H1 (cell line): ENCODE data around the gene CIRBP. TPM values are rescaled to one million over a fixed set of nuclear protein-coding genes. Genes with fewer than 3 reads are reported as not detected.

Source experiments
- CTCF ChIA-PET: fragments of 300-600 bp; sonication (Branson Sonifier 250); formaldehyde crosslinking; loops from one replicate; lab custom pipeline; 2021; ENCODE audit not compliant: partially characterized antibody; lab: Charles Lee
- POLR2A ChIA-PET: fragments of 300-600 bp; sonication (Branson Sonifier 250); formaldehyde crosslinking; loops from one replicate; lab custom pipeline; 2021; ENCODE audit warnings: inconsistent platforms; ENCODE audit not compliant: partially characterized antibody; lab: Charles Lee
- DNase-seq, 2 experiments: peaks; one replicate each; pipeline versions ENCODE4 v3.0.0 to v3.0.0-alpha.2; 2010 to 2022; ENCODE audit warnings: low spot score in 2 of 2, low read depth in 1 of 2, mixed read lengths in 1 of 2
- FAIRE-seq: peaks from 2 replicates; lab custom pipeline; 2011; peaks lifted over from hg19 to GRCh38; lab: Jason Lieb, UNC
- H2AFZ ChIP-seq: 2 replicates; pipeline ENCODE4 v1.8.1; 2012; ENCODE audit warnings: low read length, inconsistent platforms
- H2AK5ac ChIP-seq: 2 replicates; pipeline ENCODE4 v1.6.1; 2013; ENCODE audit warnings: low read depth, low read length
- H2BK120ac ChIP-seq: replicated peaks from 2 replicates; pipeline ENCODE3; 2013; ENCODE audit warnings: low read depth, low read length, inconsistent platforms
- H2BK12ac ChIP-seq: 2 replicates; pipeline ENCODE4 v1.6.1; 2013; ENCODE audit warnings: low read depth, low read length
- H2BK15ac ChIP-seq: 2 replicates; pipeline ENCODE4 v1.6.1; 2013; ENCODE audit warnings: low read length
- H2BK20ac ChIP-seq: 2 replicates; pipeline ENCODE4 v1.6.1; 2013; ENCODE audit warnings: low read length
- H2BK5ac ChIP-seq: 2 replicates; pipeline ENCODE4 v1.6.1; 2013; ENCODE audit warnings: low read depth, low read length
- H3K14ac ChIP-seq: 2 replicates; pipeline ENCODE4 v1.6.1; 2013; ENCODE audit warnings: inconsistent platforms; ENCODE audit not compliant: insufficient read length
- H3K18ac ChIP-seq: 2 replicates; pipeline ENCODE4 v1.6.1; 2013; ENCODE audit warnings: low read length; ENCODE audit errors: extremely low read depth
- H3K23ac ChIP-seq: 2 replicates; pipeline ENCODE4 v1.6.1; 2013; ENCODE audit warnings: inconsistent platforms; ENCODE audit not compliant: insufficient read length
- H3K23me2 ChIP-seq: 2 replicates; pipeline ENCODE4 v1.6.1; 2013; ENCODE audit warnings: low read depth, low read length
- H3K27ac ChIP-seq: 2 replicates; pipeline ENCODE4 v1.6.1; 2011; ENCODE audit warnings: low read depth, low read length, inconsistent platforms
- H3K27me3 ChIP-seq, 4 experiments: replicated peaks in 1 of 4; 1 replicate in 1 of 4; 2 replicates in 3 of 4; pipeline versions ENCODE4 v1.6.1 to v1.8.1; 2011 to 2013; ENCODE audit warnings: low read length in 3 of 4, mild to moderate bottlenecking in 3 of 4, inconsistent platforms in 2 of 4, mixed read lengths in 2 of 4, moderate library complexity in 1 of 4; ENCODE audit not compliant: control insufficient read depth in 3 of 4, insufficient read depth in 3 of 4; ENCODE audit errors: extremely low read depth in 1 of 4
- H3K36me3 ChIP-seq, 4 experiments: 2 replicates each; pipeline versions ENCODE4 v1.6.1 to v1.8.1; 2011 to 2013; ENCODE audit warnings: mild to moderate bottlenecking in 4 of 4, low read length in 3 of 4, moderate library complexity in 2 of 4, control low read depth in 1 of 4, inconsistent platforms in 1 of 4; ENCODE audit not compliant: insufficient read depth in 4 of 4, control insufficient read depth in 2 of 4
- H3K4ac ChIP-seq: replicated peaks from 2 replicates; pipeline ENCODE3; 2013; ENCODE audit warnings: low read length, low read depth, mixed read lengths, inconsistent platforms; ENCODE audit not compliant: insufficient read length
- H3K4me1 ChIP-seq, 4 experiments: replicated peaks in 1 of 4; 1 replicate in 1 of 4; 2 replicates in 3 of 4; pipeline versions ENCODE4 v1.6.1 to v1.8.1; 2011 to 2013; ENCODE audit warnings: low read length in 3 of 4, inconsistent platforms in 2 of 4, mixed read lengths in 1 of 4; ENCODE audit not compliant: insufficient read depth in 4 of 4, control insufficient read depth in 3 of 4
- H3K4me2 ChIP-seq, 2 experiments: 2 replicates each; pipeline versions ENCODE4 v1.6.1 to v1.8.1; 2011 to 2013; ENCODE audit warnings: low read depth in 2 of 2, low read length in 2 of 2, control low read depth in 1 of 2, inconsistent platforms in 1 of 2, mild to moderate bottlenecking in 1 of 2; ENCODE audit not compliant: insufficient read depth in 1 of 2
- H3K4me3 ChIP-seq, 4 experiments: fragments of 200-600, 300-600 bp in 1 of 4; sonication (generic), shearing (Covaris generic), sonication (Bioruptor Twin) in 1 of 4; 2 replicates each; pipeline versions ENCODE4 v1.5.1 to v1.8.1; 2011 to 2016; ENCODE audit warnings: low read length in 4 of 4, low read depth in 3 of 4, control low read depth in 2 of 4, inconsistent platforms in 2 of 4, mild to moderate bottlenecking in 2 of 4, mixed read lengths in 1 of 4, moderate library complexity in 1 of 4; ENCODE audit not compliant: insufficient read depth in 2 of 4; ENCODE audit errors: extremely low read depth in 1 of 4
- H3K56ac ChIP-seq: replicated peaks from 2 replicates; pipeline ENCODE3; 2013; ENCODE audit warnings: low read depth, mild to moderate bottlenecking, mixed read lengths, low read length, inconsistent platforms; ENCODE audit not compliant: insufficient read length
- H3K79me1 ChIP-seq: 2 replicates; pipeline ENCODE4 v1.6.1; 2013; ENCODE audit warnings: low read depth, low read length, control low read depth
- H3K79me2 ChIP-seq, 2 experiments: 2 replicates each; pipeline versions ENCODE4 v1.6.1 to v1.8.1; 2012 to 2013; ENCODE audit warnings: low read length in 2 of 2, mild to moderate bottlenecking in 2 of 2, inconsistent platforms in 1 of 2; ENCODE audit not compliant: insufficient read depth in 2 of 2, control insufficient read depth in 1 of 2
- H3K9ac ChIP-seq, 4 experiments: replicated peaks in 1 of 4; 1 replicate in 1 of 4; 2 replicates in 3 of 4; pipeline versions ENCODE4 v1.6.1 to v1.8.1; 2011 to 2013; ENCODE audit warnings: low read depth in 3 of 4, low read length in 3 of 4, control low read depth in 2 of 4, mild to moderate bottlenecking in 2 of 4, moderate library complexity in 2 of 4, inconsistent platforms in 1 of 4; ENCODE audit errors: extremely low read depth in 1 of 4
- H3K9me3 ChIP-seq, 2 experiments: 2 replicates each; pipeline versions ENCODE4 v1.6.1 to v1.8.1; 2012 to 2013; ENCODE audit warnings: mild to moderate bottlenecking in 2 of 2, moderate library complexity in 2 of 2, control low read depth in 1 of 2, inconsistent platforms in 1 of 2, low read depth in 1 of 2, low read length in 1 of 2, mixed read lengths in 1 of 2; ENCODE audit not compliant: insufficient read depth in 2 of 2
- H4K20me1 ChIP-seq, 2 experiments: replicated peaks in 1 of 2; 2 replicates each; pipeline versions ENCODE3 to v1.8.1; 2011 to 2013; ENCODE audit warnings: inconsistent platforms in 2 of 2, low read length in 2 of 2, mild to moderate bottlenecking in 1 of 2; ENCODE audit not compliant: insufficient read depth in 2 of 2, control insufficient read depth in 1 of 2
- H4K5ac ChIP-seq: 2 replicates; pipeline ENCODE4 v1.6.1; 2013; ENCODE audit warnings: low read length, low read depth, mixed read lengths, inconsistent platforms; ENCODE audit not compliant: insufficient read length
- H4K8ac ChIP-seq: 2 replicates; pipeline ENCODE4 v1.8.0; 2013; ENCODE audit warnings: mild to moderate bottlenecking, moderate library complexity, low read length, inconsistent platforms; ENCODE audit not compliant: insufficient read depth; ENCODE audit errors: extremely low read depth
- H4K91ac ChIP-seq: replicated peaks from 2 replicates; pipeline ENCODE3; 2013; ENCODE audit warnings: low read length, mixed read lengths, inconsistent platforms; ENCODE audit not compliant: insufficient read length
- EP300 ChIP-seq, 2 experiments: IDR thresholded peaks; 1 replicate in 1 of 2; 2 replicates in 1 of 2; pipeline ENCODE4 v1.6.1; 2011 to 2012; ENCODE audit warnings: low read depth in 2 of 2, low read length in 2 of 2, mild to moderate bottlenecking in 2 of 2, borderline replicate concordance in 1 of 2, inconsistent platforms in 1 of 2, moderate library complexity in 1 of 2
- HDAC6 ChIP-seq: IDR thresholded peaks from one replicate; pipeline ENCODE4 v1.7.1; 2012; ENCODE audit warnings: low read depth, mild to moderate bottlenecking, inconsistent platforms, low read length, moderate library complexity
- KDM4A ChIP-seq: IDR thresholded peaks from one replicate; pipeline ENCODE4 v1.7.1; 2012; ENCODE audit warnings: low read depth, mild to moderate bottlenecking, moderate library complexity, low read length, inconsistent platforms; ENCODE audit not compliant: severe bottlenecking
- SUZ12 ChIP-seq: fragments of 200-600 bp; sonication (generic); IDR thresholded peaks from 2 replicates; pipeline ENCODE4 v1.6.1; 2012; ENCODE audit warnings: mild to moderate bottlenecking, inconsistent platforms, low read length, moderate library complexity, mixed read lengths
- WGBS, 2 experiments: shearing (Covaris generic) in 1 of 2; methylation state at CpG; one replicate each; pipeline versions ENCODE4 v1.1.6 to v1.1.7; 2013 to 2015; ENCODE audit warnings: low lambda C conversion rate in 2 of 2, mixed read lengths in 2 of 2, inconsistent platforms in 1 of 2, low coverage in 1 of 2, missing lambda C conversion rate in 1 of 2; ENCODE audit not compliant: insufficient replicate concordance in 2 of 2, insufficient coverage in 1 of 2, insufficient read length in 1 of 2; ENCODE audit errors: extremely low coverage in 1 of 2, missing lambda C conversion rate in 1 of 2; 5-methylcytosine and 5-hydroxymethylcytosine counted together
- polyA plus RNA-seq, 7 experiments: library from polyadenylated mRNA; depleted of rRNA in 3 of 7; stranded (reverse) in 5 of 7; unstranded in 2 of 7; fragments of >200 nt in 5 of 7; fragments of 200-250 nt in 2 of 7; gene quantifications; 1 replicate in 5 of 7; 2 replicates in 1 of 7; 4 replicates in 1 of 7; pipeline versions ENCODE4 v1.2.1 to v1.2.3, GENCODE V29; 2011 to 2013; ENCODE audit warnings: missing spikeins in 2 of 7, mixed read lengths in 2 of 7
- total RNA-seq: library from RNA; stranded (reverse); fragmentation: NEBNext Ultra II Directional; extraction: Animal tissue kit (Norgen Biotek cat#: 25700); gene quantifications from 2 replicates; pipeline ENCODE4 v1.2.1, GENCODE V29; 2021

CIRBP gene
- total and polyA plus RNA-seq, 2 of the 8 experiments (the other 6 are each of a cell fraction or from before 2014, with no cell fraction given): 175 to 199 TPM

DNA sequence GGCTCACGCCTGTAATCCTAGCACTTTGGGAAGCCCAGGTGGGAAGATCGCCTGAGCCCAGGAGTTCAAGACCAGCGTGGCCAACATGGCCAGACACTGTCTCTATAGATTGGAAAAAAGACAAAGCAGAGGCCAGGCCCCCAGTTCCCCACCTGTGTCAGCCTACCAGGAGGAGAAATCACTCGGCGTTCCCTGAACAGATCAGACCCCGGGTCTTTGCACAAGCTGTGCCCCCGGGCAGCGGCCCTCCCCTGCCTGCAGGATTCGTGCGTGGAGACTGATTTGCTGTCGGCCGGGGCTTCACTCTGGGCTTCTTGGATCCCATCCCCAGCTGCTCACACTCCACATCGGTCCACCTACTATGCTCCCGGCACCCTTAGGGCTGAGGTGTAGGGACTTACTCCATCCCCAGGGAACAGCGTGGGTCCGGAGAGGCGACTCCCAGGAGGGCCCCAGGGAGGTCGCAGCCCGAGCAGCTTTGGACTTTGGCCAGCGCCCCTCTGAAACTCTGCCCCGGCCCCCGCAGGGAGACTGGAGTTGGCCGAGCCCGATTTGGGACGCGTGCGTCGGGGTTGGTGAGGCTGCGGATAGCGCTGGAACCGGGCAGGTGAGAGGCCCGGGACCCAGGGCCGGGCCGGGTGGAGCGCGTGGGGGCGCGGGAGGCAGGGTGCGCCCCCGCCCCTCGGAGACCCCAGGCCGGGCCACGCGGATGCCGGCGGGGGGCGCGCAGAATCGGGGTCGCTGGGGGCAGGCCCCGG lies 16.0 kb downstream of the CIRBP start:
- Histone ChIP-seq H3K4me1 (peaks cover 0 to 20% (median 9%) of the 10 kb centered on the region in 4 experiments; a peak in 5 of 7 replicates), H3K14ac (no peak overlapping the region), H2BK120ac (peak overlapping the region; percentile 33), H3K4ac (peak overlapping the region; percentile 96), H3K56ac (peak overlapping the region; percentile 59), H2BK5ac (no peak overlapping the region), H3K23me2 (peaks cover 5% of the 10 kb centered on the region; the same call in 1 of the 2 replicates), H3K27ac (no peak overlapping the region), H3K9ac (no peak overlapping the region; a peak in 1 of 7 replicates), H3K4me3 (peak overlapping the region; percentile 24 to 63 (median 37); a peak in 7 of 8 replicates), H4K20me1 (peaks cover 0 to 2% of the 10 kb centered on the region in 2 experiments), H2BK15ac (peak overlapping the region; percentile 99; the same call in 1 of the 2 replicates), H2BK12ac (peak overlapping the region; percentile 89), H4K8ac (peak overlapping the region; percentile 89), H2AK5ac (0 out of 2 replicates have a peak overlapping the region, but pooled peaks have one; percentile 3), H3K23ac (no peak overlapping the region), H2AFZ (0 out of 2 replicates have a peak overlapping the region, but pooled peaks have one; percentile 23), H3K79me1 (no peaks in the 10 kb centered on the region), H3K18ac (peak overlapping the region; percentile 62), H3K9me3 (no peaks in the 10 kb centered on the region), H4K91ac (peak overlapping the region; percentile 54), H3K79me2 (no peaks in the 10 kb centered on the region), H3K36me3 (no peaks in the 10 kb centered on the region), H4K5ac (no peak overlapping the region), H3K4me2 (peak overlapping the region; percentile 53 to 84; a peak in 3 of 4 replicates), H3K27me3 (peaks cover 0 to 21% (median 12%) of the 10 kb centered on the region in 4 experiments; a peak in 5 of 7 replicates), H2BK20ac (0 out of 2 replicates have a peak overlapping the region, but pooled peaks have one; percentile 93)
- DNase-seq (peak in 1 of 2 experiments; percentile 71), FAIRE-seq (no peak)
- POLR2A ChIA-PET: interaction anchor here (0.5 to 3.7 kb wide), 11 partner anchors 10 to 764 kb away, joined by 3 to 35 read pairs (median 3); partner anchors contain the start of genes CIRBP and FAM174C
- WGBS, 2 experiments: 38% methylated on average over 26 of the region's 51 CpGs; no CpG with 5 or more reads in 1 of the 2 experiments
- CTCF ChIA-PET: interaction anchor here (0.6 to 2.3 kb wide), 11 partner anchors 19 to 94 kb away, joined by 3 to 6 read pairs (median 3); no protein-coding TSS in a partner anchor
- TF ChIP-seq KDM4A (peak; percentile 57), HDAC6 (no peak), EP300 (IDR thresholded peaks at IDR 0.05; ENCODE audit: borderline replicate concordance in 1 of 2, low read depth in 2 of 2, low read length in 2 of 2) (no peak), SUZ12 (0 out of 2 replicates have a peak, but pooled peaks have one; percentile 39)
